Astrocyte of the spinal cord (primary cell): ENCODE data around the gene KATNAL2.
"Not testable (repeated sequence)": the region's sequence is repeated elsewhere in the genome, so short reads cannot be mapped to it uniquely, and the experiment has no call there.

Experiments
- DNase-seq: peaks from one replicate; pipeline ENCODE4 v3.0.0; 2011; ENCODE audit warnings: low read depth, low spot score
- H3K4me3 ChIP-seq: 2 replicates; pipeline ENCODE4 v1.5.1; 2011; ENCODE audit warnings: low read depth, mild to moderate bottlenecking, low read length, moderate library complexity
- in situ Hi-C: cut with HindIII; loops from 2 replicates; pipeline ENCODE4 v1.10.0; 2017; ENCODE audit warnings: low sequenced_read_pairs
- TF ChIP-seq, protein P1 (sequence below): IDR thresholded peaks from 2 replicates; pipeline ENCODE4 v1.5.1; 2012; ENCODE audit warnings: low read depth, mild to moderate bottlenecking, low read length, inconsistent platforms

Gene KATNAL2

DNA sequence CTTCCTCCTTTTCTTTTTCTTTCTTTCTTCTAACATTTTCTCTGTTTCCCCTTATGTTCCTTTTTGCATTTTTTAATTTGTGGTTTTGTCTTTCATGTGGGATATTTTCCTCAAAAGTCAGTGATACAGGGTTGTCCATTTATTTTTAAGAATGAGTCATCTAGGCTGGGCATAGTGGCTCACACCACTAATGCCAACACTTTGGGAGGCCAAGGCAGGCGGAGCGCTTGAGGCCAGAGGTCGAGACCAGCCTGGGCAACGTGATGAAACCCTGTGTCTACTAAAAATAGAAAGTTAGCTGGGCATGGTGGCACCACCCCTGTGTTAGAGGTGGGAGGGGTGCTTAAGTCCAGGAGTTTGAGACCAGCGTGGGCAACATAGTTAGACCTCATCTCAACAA lies 35.8 kb downstream of the KATNAL2 start:
- DNase-seq = no peak
- in situ Hi-C loops = no loop called here
- TF ChIP-seq, protein P1, sequence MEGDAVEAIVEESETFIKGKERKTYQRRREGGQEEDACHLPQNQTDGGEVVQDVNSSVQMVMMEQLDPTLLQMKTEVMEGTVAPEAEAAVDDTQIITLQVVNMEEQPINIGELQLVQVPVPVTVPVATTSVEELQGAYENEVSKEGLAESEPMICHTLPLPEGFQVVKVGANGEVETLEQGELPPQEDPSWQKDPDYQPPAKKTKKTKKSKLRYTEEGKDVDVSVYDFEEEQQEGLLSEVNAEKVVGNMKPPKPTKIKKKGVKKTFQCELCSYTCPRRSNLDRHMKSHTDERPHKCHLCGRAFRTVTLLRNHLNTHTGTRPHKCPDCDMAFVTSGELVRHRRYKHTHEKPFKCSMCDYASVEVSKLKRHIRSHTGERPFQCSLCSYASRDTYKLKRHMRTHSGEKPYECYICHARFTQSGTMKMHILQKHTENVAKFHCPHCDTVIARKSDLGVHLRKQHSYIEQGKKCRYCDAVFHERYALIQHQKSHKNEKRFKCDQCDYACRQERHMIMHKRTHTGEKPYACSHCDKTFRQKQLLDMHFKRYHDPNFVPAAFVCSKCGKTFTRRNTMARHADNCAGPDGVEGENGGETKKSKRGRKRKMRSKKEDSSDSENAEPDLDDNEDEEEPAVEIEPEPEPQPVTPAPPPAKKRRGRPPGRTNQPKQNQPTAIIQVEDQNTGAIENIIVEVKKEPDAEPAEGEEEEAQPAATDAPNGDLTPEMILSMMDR = no peak
- H3K4me3 ChIP-seq = no peak overlapping the region

DNA sequence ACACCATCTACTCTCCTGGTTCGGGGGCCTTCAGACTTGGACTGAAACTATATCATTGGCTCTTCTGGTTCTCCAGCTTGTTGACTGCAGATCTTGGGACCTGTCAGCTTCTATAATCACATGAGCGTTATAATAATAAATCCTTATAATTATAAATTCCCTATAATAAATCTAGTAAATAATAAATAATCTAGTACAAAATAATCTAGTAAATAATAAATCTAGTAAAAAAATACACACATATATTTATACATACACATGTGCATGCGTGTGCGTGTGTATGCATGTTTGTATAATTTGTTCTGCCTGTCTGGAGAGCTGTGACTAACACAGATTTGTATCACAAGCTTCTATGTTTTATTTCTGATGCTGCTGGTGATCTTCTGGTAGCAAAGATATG lies 40.8 kb downstream of the KATNAL2 start:
- H3K4me3 ChIP-seq = no peak overlapping the region
- in situ Hi-C loops = no loop called here
- TF ChIP-seq, protein P1 = no peak
- DNase-seq = no peak

DNA sequence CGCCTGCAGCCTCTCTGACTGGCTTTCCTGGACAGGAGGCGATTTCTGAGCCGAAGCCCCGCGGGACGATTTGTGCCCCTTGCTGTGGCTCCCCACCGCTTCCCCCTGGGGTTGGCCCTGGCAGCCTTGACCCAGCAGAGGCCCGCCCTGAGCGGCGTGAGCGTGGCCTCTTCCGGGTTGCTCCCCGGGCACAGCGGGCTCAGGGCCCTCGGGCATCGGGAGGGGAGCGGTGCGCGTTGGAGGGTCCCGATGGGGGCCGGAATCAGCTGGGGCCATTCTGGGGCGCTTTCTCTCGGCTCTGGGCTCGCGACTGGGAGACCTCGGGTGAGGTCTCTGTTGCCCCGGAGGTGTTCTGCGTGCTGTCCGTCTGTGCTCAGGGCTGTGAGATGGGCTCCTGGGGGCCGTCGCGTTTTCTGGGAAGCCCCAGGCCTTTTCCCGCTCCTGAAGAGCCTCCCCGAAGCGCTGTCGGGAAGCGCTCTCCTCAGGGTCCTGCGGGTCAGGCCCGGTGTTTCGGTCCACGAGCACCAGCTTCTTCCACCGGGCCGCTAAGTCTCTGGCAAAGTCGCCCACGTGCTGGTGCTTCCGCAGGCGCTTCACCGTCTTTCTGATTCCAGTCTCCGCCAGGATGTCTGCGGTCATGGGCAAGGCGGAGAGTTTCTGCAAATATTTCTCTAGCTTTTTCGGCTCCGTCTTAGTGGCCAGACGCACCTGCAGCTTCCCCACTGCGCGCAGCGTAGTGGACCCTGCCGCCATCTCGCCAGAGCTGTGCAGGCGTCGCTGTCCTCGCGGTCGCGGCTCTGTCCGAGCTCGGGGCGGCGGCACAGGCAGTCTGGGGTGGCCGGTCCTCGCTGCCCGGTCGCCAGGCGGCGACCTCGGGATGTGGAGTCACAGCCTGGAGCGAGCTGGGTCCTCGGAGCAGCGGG lies 46.5 kb downstream of the KATNAL2 start:
- H3K4me3 ChIP-seq, DNase-seq, in situ Hi-C loops: not testable (repeated sequence)

DNA sequence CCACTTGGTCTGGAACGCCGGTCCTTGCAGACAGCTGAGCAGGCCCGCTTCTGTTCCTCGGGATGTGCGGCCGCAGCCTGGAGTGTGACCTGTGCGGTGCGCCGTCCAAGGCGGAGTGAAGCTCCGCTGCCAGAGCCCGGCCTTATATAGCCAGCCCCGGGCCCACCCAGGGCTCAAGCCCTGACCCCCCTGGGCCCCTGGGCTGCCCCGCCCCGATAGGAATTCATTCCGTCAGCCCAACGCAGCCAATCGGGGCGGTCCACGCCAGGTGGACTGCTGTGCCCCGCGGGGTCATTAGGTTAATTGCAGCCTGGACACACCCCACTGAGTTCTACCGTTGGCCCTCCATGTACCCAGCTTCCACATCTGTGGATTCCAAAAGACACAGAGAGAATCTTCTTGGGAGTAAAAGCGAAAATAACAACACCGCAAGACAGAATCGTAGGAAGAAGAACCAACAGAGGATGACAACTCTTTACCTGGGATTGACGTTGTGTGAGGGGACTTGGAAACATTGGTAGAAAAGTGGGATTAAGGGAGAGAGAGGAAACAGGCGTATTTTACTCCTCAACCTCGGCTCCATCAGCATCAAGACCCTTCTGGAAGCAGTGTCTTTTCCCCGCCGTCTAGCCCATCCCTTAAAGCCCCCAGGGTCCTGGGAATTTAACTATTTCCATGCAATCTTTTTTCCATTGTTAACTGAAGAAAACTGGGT lies 47.3 kb downstream of the KATNAL2 start:
- DNase-seq, in situ Hi-C loops, H3K4me3 ChIP-seq: not testable (repeated sequence)

DNA sequence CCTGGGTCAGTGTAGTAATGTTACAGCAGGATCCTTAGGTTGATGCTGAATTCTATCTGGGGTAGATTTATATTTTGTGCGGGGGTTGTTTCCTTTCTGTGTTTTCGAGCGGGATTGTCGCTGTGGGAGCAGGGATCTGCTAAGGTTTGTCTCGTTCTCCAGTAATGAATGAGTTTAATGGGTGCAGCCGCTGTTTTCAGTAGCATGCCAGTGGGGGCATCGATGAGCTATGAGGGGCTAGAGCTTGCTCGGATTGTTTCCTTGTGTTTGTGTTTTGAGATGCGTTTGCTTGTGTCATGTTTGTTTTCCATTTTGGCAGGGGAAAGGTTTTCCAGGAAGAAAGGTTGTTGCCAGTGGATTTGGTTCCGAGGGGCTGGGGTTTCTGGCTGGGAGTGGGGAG lies 48.9 kb downstream of the KATNAL2 start:
- DNase-seq, in situ Hi-C loops: not testable (repeated sequence)

DNA sequence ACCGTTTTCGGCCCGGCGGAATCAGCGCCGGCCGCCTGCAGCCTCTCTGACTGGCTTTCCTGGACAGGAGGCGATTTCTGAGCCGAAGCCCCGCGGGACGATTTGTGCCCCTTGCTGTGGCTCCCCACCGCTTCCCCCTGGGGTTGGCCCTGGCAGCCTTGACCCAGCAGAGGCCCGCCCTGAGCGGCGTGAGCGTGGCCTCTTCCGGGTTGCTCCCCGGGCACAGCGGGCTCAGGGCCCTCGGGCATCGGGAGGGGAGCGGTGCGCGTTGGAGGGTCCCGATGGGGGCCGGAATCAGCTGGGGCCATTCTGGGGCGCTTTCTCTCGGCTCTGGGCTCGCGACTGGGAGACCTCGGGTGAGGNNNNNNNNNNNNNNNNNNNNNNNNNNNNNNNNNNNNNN lies 52.1 kb downstream of the KATNAL2 start:
- in situ Hi-C loops, H3K4me3 ChIP-seq, DNase-seq: not testable (repeated sequence)

More for the DNA sequence above, 48.9 kb downstream of the KATNAL2 start:
- H3K4me3 ChIP-seq = not testable (repeated sequence)

DNA sequence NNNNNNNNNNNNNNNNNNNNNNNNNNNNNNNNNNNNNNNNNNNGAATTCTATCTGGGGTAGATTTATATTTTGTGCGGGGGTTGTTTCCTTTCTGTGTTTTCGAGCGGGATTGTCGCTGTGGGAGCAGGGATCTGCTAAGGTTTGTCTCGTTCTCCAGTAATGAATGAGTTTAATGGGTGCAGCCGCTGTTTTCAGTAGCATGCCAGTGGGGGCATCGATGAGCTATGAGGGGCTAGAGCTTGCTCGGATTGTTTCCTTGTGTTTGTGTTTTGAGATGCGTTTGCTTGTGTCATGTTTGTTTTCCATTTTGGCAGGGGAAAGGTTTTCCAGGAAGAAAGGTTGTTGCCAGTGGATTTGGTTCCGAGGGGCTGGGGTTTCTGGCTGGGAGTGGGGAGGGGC lies 102.5 kb downstream of the KATNAL2 start:
- in situ Hi-C loops, H3K4me3 ChIP-seq, DNase-seq: not testable (repeated sequence)

DNA sequence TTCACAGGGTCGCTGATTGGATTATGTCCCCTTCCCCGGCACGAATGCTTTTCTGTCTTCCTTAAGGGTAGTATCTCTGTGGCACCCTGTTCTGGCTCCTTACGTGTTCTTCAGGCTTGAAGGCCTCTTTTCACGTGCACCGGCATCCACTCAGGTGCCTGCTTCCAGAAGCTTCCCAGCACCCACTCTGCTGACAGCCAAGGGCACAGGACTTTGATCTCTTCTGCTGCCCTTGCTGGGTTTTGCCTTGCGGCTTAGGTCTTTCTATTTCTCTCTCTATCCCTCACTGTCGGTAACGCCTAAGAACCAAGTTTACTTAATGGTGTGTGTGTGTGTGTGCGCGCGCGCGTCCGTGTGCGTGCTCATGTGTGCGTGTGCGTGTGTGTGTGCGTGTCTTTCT lies 103.4 kb downstream of the KATNAL2 start:
- in situ Hi-C loops, H3K4me3 ChIP-seq, DNase-seq: not testable (repeated sequence)

DNA sequence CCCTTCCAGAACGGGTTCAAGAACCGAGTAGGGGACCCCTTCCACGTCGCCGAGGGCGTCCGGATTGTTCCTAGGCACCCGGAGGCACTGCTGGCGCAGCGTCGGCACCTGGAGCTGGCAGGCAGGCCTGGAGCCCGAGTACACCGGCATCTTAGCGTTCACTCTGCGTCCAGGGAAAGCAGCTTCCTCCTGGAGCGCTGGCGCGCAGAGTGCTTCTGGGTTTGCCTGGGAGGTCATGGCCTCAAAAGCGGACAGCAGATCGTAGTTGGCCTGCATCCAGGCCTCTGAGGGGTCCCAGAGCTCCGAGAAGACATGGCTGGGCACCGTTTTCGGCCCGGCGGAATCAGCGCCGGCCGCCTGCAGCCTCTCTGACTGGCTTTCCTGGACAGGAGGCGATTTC lies 105.4 kb downstream of the KATNAL2 start:
- DNase-seq, H3K4me3 ChIP-seq, in situ Hi-C loops: not testable (repeated sequence)

DNA sequence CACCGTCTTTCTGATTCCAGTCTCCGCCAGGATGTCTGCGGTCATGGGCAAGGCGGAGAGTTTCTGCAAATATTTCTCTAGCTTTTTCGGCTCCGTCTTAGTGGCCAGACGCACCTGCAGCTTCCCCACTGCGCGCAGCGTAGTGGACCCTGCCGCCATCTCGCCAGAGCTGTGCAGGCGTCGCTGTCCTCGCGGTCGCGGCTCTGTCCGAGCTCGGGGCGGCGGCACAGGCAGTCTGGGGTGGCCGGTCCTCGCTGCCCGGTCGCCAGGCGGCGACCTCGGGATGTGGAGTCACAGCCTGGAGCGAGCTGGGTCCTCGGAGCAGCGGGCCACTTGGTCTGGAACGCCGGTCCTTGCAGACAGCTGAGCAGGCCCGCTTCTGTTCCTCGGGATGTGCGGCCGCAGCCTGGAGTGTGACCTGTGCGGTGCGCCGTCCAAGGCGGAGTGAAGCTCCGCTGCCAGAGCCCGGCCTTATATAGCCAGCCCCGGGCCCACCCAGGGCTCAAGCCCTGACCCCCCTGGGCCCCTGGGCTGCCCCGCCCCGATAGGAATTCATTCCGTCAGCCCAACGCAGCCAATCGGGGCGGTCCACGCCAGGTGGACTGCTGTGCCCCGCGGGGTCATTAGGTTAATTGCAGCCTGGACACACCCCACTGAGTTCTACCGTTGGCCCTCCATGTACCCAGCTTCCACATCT lies 106.5 kb downstream of the KATNAL2 start:
- DNase-seq, H3K4me3 ChIP-seq, in situ Hi-C loops: not testable (repeated sequence)

DNA sequence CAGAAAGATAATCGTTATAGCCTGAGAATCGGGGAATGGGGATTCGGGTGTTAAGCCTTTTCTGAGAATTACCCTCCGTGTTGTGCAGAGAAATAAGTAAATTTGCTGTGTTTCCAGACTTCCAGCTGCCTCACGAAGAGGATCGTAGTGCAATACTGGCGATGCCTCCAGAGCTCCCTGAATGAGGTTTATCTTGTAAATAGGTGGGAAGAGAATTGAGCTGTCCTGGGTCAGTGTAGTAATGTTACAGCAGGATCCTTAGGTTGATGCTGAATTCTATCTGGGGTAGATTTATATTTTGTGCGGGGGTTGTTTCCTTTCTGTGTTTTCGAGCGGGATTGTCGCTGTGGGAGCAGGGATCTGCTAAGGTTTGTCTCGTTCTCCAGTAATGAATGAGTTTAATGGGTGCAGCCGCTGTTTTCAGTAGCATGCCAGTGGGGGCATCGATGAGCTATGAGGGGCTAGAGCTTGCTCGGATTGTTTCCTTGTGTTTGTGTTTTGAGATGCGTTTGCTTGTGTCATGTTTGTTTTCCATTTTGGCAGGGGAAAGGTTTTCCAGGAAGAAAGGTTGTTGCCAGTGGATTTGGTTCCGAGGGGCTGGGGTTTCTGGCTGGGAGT lies 108.3 kb downstream of the KATNAL2 start:
- in situ Hi-C loops, H3K4me3 ChIP-seq, DNase-seq: not testable (repeated sequence)

DNA sequence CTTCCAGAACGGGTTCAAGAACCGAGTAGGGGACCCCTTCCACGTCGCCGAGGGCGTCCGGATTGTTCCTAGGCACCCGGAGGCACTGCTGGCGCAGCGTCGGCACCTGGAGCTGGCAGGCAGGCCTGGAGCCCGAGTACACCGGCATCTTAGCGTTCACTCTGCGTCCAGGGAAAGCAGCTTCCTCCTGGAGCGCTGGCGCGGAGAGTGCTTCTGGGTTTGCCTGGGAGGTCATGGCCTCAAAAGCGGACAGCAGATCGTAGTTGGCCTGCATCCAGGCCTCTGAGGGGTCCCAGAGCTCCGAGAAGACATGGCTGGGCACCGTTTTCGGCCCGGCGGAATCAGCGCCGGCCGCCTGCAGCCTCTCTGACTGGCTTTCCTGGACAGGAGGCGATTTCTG lies 111.3 kb downstream of the KATNAL2 start:
- in situ Hi-C loops, DNase-seq: not testable (repeated sequence)

DNA sequence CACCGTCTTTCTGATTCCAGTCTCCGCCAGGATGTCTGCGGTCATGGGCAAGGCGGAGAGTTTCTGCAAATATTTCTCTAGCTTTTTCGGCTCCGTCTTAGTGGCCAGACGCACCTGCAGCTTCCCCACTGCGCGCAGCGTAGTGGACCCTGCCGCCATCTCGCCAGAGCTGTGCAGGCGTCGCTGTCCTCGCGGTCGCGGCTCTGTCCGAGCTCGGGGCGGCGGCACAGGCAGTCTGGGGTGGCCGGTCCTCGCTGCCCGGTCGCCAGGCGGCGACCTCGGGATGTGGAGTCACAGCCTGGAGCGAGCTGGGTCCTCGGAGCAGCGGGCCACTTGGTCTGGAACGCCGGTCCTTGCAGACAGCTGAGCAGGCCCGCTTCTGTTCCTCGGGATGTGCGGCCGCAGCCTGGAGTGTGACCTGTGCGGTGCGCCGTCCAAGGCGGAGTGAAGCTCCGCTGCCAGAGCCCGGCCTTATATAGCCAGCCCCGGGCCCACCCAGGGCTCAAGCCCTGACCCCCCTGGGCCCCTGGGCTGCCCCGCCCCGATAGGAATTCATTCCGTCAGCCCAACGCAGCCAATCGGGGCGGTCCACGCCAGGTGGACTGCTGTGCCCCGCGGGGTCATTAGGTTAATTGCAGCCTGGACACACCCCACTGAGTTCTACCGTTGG lies 112.4 kb downstream of the KATNAL2 start:
- H3K4me3 ChIP-seq, DNase-seq, in situ Hi-C loops: not testable (repeated sequence)

More for the DNA sequence above, 111.3 kb downstream of the KATNAL2 start:
- not testable (repeated sequence) for H3K4me3 ChIP-seq

DNA sequence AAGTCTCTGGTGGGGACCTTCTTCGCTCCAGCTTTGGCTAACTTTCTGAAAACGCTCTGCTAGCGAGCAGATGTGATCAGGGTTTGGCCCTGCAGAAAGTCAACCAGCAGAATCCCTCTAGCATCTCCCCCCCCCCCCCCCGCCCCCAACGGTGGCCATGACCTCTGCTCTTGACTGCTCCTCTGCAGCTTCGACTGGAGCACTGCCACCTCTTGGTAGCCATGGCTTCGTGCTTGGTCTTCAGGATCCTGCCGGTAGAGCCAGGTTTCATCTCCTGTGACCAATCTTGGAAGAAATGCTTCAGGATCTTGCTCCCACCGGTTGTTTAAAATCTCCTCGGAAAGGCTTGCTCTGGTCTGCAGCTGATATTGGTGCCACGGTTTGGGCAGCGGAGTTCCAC lies 113.5 kb downstream of the KATNAL2 start:
- DNase-seq, in situ Hi-C loops, H3K4me3 ChIP-seq: not testable (repeated sequence)
